Epithelial cell of esophagus (primary cell): ENCODE measurements around the gene EOMES.

Source experiments
- DNase-seq: peaks from one replicate; pipeline ENCODE4 v3.0.0; 2010; ENCODE audit warnings: low read depth
- H3K4me3 ChIP-seq: 2 replicates; pipeline ENCODE4 v1.5.1; 2011; ENCODE audit warnings: mild to moderate bottlenecking, low read length, control low read depth
- CTCF ChIP-seq: IDR thresholded peaks from 2 replicates; pipeline ENCODE4 v1.5.1; 2011; ENCODE audit warnings: low read depth, mild to moderate bottlenecking, low read length, control low read depth, inconsistent platforms; ENCODE audit not compliant: insufficient read depth; ENCODE audit errors: missing control alignments

Gene EOMES

GRCh38 chr3:27720899-27721716 lies 1.0 kb downstream of the EOMES start:
- TF ChIP-seq CTCF, result no peak
- H3K4me3 ChIP-seq, result peak overlapping the region; percentile 43
- peak; percentile 70 for DNase-seq

- TF ChIP-seq CTCF, result no peak
- no peak for DNase-seq
- H3K4me3 ChIP-seq, result no peak overlapping the region
These were observed 2.7 kb downstream of the EOMES start for GRCh38 chr3:27719314-27720003.

GRCh38 chr3:27718459-27718858 lies 3.7 kb downstream of the EOMES start:
- no peak overlapping the region for H3K4me3 ChIP-seq
- DNase-seq, result no peak
- TF ChIP-seq CTCF, result no peak

GRCh38 chr3:27717200-27717852 lies 4.8 kb downstream of the EOMES start:
- TF ChIP-seq CTCF, result no peak
- no peak for DNase-seq
- no peak overlapping the region for H3K4me3 ChIP-seq

GRCh38 chr3:27716309-27716708 lies 5.8 kb downstream of the EOMES start:
- no peak for TF ChIP-seq CTCF
- no peak overlapping the region for H3K4me3 ChIP-seq
- DNase-seq, result no peak

GRCh38 chr3:27715863-27716262 lies 6.3 kb downstream of the EOMES start:
- no peak overlapping the region for H3K4me3 ChIP-seq
- no peak for DNase-seq
- TF ChIP-seq CTCF, result no peak
